Measurements from ENCODE around the gene MYDGF.

DNA sequence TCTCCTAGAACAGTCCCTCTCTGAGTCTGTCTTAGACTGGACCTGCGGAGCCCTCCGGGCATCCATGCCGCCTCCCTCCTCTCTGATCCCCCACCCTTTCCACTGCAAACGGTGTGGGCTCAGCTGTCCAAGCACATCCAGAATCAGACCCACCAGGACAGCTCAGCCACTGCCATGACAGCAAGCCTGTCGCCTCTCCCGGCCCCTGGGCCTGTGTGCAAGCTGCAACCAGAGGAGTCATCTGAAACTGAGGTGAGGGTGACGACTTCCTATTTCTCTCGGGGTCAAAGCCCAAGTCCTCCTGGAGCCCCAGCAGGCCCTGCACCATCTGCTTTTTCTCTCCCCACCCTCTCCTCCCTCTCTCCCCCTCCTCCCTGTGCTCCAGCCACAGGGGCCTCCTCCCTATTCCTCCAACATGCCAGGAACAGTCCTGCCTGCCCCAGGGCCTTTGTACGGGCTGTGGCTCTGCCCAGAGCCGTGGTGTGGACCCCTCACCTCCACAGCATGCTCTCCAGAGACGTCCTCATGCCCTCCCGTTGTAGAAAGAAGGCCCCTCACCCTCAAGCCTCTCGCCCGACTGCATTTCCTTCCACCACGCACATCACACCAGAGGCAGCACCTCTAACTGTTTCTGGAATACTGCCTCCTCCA, 23.5 kb upstream of the MYDGF start:
- TF ChIP-seq, protein P1, sequence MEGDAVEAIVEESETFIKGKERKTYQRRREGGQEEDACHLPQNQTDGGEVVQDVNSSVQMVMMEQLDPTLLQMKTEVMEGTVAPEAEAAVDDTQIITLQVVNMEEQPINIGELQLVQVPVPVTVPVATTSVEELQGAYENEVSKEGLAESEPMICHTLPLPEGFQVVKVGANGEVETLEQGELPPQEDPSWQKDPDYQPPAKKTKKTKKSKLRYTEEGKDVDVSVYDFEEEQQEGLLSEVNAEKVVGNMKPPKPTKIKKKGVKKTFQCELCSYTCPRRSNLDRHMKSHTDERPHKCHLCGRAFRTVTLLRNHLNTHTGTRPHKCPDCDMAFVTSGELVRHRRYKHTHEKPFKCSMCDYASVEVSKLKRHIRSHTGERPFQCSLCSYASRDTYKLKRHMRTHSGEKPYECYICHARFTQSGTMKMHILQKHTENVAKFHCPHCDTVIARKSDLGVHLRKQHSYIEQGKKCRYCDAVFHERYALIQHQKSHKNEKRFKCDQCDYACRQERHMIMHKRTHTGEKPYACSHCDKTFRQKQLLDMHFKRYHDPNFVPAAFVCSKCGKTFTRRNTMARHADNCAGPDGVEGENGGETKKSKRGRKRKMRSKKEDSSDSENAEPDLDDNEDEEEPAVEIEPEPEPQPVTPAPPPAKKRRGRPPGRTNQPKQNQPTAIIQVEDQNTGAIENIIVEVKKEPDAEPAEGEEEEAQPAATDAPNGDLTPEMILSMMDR (IDR thresholded peaks at IDR 0.05) = no peak
- TF ChIP-seq POLR2A (IDR thresholded peaks at IDR 0.05) (no peak), EP300 (IDR thresholded peaks at IDR 0.05) (no peak)

Measured in suprapubic skin (tissue), 3 donors.